Smooth muscle cell (in vitro differentiated cells): ENCODE results near the gene USO1. TPM values are rescaled to one million over a fixed set of nuclear protein-coding genes. Genes with fewer than 3 reads are reported as not detected.

ENCODE experiments used
- DNase-seq: peaks from one replicate; lab custom pipeline; 2025; ENCODE audit not compliant: unreplicated experiment; lab: John Stamatoyannopoulos, UW
- H2AFZ ChIP-seq: fragments of 200-600 bp; sonication (generic); 2 replicates; pipeline ENCODE4 v1.6.0; 2016; ENCODE audit warnings: antibody characterized with exemption, low read depth, mild to moderate bottlenecking
- H3F3A ChIP-seq: fragments of 200-600 bp; sonication (generic); 2 replicates; pipeline ENCODE4 v1.6.0; 2017; ENCODE audit warnings: antibody characterized with exemption, low read depth
- H3K27ac ChIP-seq: fragments of 200-600 bp; sonication (generic); 2 replicates; pipeline ENCODE4 v1.5.1; 2016; ENCODE audit warnings: low read depth, mild to moderate bottlenecking
- H3K27me3 ChIP-seq: fragments of 200-600 bp; sonication (generic); 2 replicates; pipeline ENCODE4 v1.6.1; 2016; ENCODE audit warnings: low read depth, mild to moderate bottlenecking
- H3K36me3 ChIP-seq: fragments of 200-600 bp; sonication (generic); 2 replicates; pipeline ENCODE4 v1.5.1; 2016; ENCODE audit warnings: low read depth
- H3K4me1 ChIP-seq: fragments of 200-600 bp; sonication (generic); 2 replicates; pipeline ENCODE4 v1.5.1; 2016; ENCODE audit warnings: low read depth
- H3K4me2 ChIP-seq: fragments of 200-600 bp; sonication (generic); 2 replicates; pipeline ENCODE4 v1.6.0; 2016; ENCODE audit warnings: mild to moderate bottlenecking
- H3K4me3 ChIP-seq: fragments of 200-600 bp; sonication (generic); 2 replicates; pipeline ENCODE4 v1.5.1; 2016; ENCODE audit warnings: mild to moderate bottlenecking
- H3K79me2 ChIP-seq: fragments of 200-600 bp; sonication (generic); 2 replicates; pipeline ENCODE4 v1.6.0; 2016; ENCODE audit warnings: low read depth, mild to moderate bottlenecking
- H3K9ac ChIP-seq: fragments of 200-600 bp; sonication (generic); 2 replicates; pipeline ENCODE4 v1.6.0; 2016; ENCODE audit warnings: low read depth
- H3K9me3 ChIP-seq: fragments of 200-600 bp; sonication (generic); replicated peaks from 2 replicates; pipeline ENCODE4 v1.5.1; 2016; ENCODE audit warnings: low read depth
- H4K20me1 ChIP-seq: fragments of 200-600 bp; sonication (generic); 2 replicates; pipeline ENCODE4 v1.6.0; 2016; ENCODE audit warnings: low read depth
- WGBS: methylation state at CpG from one replicate; pipeline ENCODE4 v1.1.7; 2016; ENCODE audit warnings: low lambda C conversion rate; 5-methylcytosine and 5-hydroxymethylcytosine counted together
- polyA plus RNA-seq: library from polyadenylated mRNA; unstranded; fragments of >200 nt; fragmentation: Nextera tagmentation; extraction: Ambion mirVana; gene quantifications from 2 replicates; pipeline ENCODE4 v1.2.1, GENCODE V29; 2016
- total RNA-seq: library from RNA; depleted of rRNA; stranded (reverse); fragments of >200 nt; gene quantifications from 2 replicates; pipeline ENCODE4 v1.2.3, GENCODE V29; 2014
- TF ChIP-seq, protein P1 (sequence below): fragments of 200-600 bp; sonication (generic); IDR thresholded peaks from 2 replicates; pipeline ENCODE4 v1.5.1; 2017; ENCODE audit warnings: borderline replicate concordance, mild to moderate bottlenecking, antibody characterized with exemption; ENCODE audit not compliant: insufficient read depth, poor library complexity, severe bottlenecking

Gene USO1
- total and polyA plus RNA-seq, 2 experiments from 2014 or later = 50.4 to 94.6 TPM

GRCh38 chr4:75745161-75745560 lies 20.8 kb downstream of the USO1 start:
- DNase-seq = no peak

DNA sequence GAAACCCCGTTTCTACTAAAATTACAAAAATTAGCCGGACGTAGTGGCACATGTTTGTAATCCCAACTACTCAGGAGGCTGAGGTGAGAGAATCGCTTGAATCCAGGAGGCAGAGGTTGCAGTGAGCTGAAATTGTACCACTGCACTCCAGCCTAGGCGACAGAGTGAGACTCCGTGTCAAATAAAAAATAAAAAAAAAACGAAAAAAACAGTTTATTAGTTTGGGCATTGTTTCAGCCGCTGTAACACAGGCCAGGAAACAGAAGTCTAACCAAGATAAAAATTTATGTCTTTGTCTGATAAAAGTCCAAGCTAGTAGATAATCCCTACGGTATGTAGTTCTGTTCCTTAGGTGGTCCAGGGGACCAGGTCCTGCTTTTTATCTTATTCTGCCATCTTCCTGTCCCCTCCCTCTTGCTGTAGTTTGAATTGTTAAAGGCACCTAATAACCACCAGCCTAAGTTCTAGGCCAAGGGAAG lies 21.4 kb downstream of the USO1 start:
- TF ChIP-seq, protein P1, sequence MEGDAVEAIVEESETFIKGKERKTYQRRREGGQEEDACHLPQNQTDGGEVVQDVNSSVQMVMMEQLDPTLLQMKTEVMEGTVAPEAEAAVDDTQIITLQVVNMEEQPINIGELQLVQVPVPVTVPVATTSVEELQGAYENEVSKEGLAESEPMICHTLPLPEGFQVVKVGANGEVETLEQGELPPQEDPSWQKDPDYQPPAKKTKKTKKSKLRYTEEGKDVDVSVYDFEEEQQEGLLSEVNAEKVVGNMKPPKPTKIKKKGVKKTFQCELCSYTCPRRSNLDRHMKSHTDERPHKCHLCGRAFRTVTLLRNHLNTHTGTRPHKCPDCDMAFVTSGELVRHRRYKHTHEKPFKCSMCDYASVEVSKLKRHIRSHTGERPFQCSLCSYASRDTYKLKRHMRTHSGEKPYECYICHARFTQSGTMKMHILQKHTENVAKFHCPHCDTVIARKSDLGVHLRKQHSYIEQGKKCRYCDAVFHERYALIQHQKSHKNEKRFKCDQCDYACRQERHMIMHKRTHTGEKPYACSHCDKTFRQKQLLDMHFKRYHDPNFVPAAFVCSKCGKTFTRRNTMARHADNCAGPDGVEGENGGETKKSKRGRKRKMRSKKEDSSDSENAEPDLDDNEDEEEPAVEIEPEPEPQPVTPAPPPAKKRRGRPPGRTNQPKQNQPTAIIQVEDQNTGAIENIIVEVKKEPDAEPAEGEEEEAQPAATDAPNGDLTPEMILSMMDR = no peak
- Histone ChIP-seq H3F3A (peaks cover 4% of the 10 kb centered on the region), H3K36me3 (no peaks in the 10 kb centered on the region), H3K27ac (peak overlapping the region; percentile 56), H3K4me3 (no peak overlapping the region), H3K9me3 (no peaks in the 10 kb centered on the region), H3K4me2 (no peak overlapping the region), H3K9ac (no peak overlapping the region), H3K79me2 (peaks cover 92% of the 10 kb centered on the region), H3K27me3 (no peaks in the 10 kb centered on the region), H2AFZ (no peak overlapping the region), H4K20me1 (peaks cover 91% of the 10 kb centered on the region), H3K4me1 (no peaks in the 10 kb centered on the region)
- no peak for DNase-seq
- 80% methylated on average over 9 of the region's 9 CpGs for WGBS

More at GRCh38 chr4:75745161-75745560, 20.8 kb downstream of the USO1 start:
- no peaks in the 10 kb centered on the region for H3K4me1 ChIP-seq
- H3K36me3 ChIP-seq = no peaks in the 10 kb centered on the region
- peaks cover 4% of the 10 kb centered on the region for H3F3A ChIP-seq
- no peaks in the 10 kb centered on the region for H3K9me3 ChIP-seq
- no peak overlapping the region for H2AFZ ChIP-seq
- H3K4me3 ChIP-seq = no peak overlapping the region
- H3K79me2 ChIP-seq = peaks cover 95% of the 10 kb centered on the region
- peaks cover 96% of the 10 kb centered on the region for H4K20me1 ChIP-seq
- TF ChIP-seq, protein P1 = no peak
- peak overlapping the region; percentile 56 for H3K27ac ChIP-seq
- no peaks in the 10 kb centered on the region for H3K27me3 ChIP-seq
- peak overlapping the region; percentile 6 for H3K4me2 ChIP-seq
- no peak overlapping the region for H3K9ac ChIP-seq
- WGBS = 31% methylated on average over 2 of the region's 2 CpGs

- Histone ChIP-seq H3K4me1 (no peaks in the 10 kb centered on the region), H3K27ac (no peak overlapping the region), H2AFZ (no peak overlapping the region), H3K9ac (no peak overlapping the region), H3K4me3 (no peak overlapping the region), H3K79me2 (peaks cover 39% of the 10 kb centered on the region), H3K36me3 (peaks cover 17% of the 10 kb centered on the region), H3K4me2 (no peak overlapping the region), H4K20me1 (peaks cover 47% of the 10 kb centered on the region), H3K27me3 (no peaks in the 10 kb centered on the region), H3K9me3 (no peaks in the 10 kb centered on the region), H3F3A (no peaks in the 10 kb centered on the region)
- no peak for DNase-seq
- TF ChIP-seq, protein P1 = no peak
- 94% methylated on average over 7 of the region's 7 CpGs for WGBS
Measured at GRCh38 chr4:75752637-75753036, 28.3 kb downstream of the USO1 start.

GRCh38 chr4:75769036-75769435 lies 44.7 kb downstream of the USO1 start:
- Histone ChIP-seq H2AFZ (no peak overlapping the region), H3K27me3 (no peaks in the 10 kb centered on the region), H3F3A (no peaks in the 10 kb centered on the region), H3K27ac (no peak overlapping the region), H3K36me3 (peaks cover 25% of the 10 kb centered on the region), H4K20me1 (peaks cover 11% of the 10 kb centered on the region), H3K4me2 (no peak overlapping the region), H3K9ac (no peak overlapping the region), H3K4me1 (no peaks in the 10 kb centered on the region), H3K9me3 (no peaks in the 10 kb centered on the region), H3K4me3 (no peak overlapping the region), H3K79me2 (no peaks in the 10 kb centered on the region)
- TF ChIP-seq, protein P1 = no peak
- no peak for DNase-seq
